Esophagus muscularis mucosa (tissue), 4 donors: ENCODE results near the gene GJE1.

Source experiments
- CTCF ChIP-seq, 3 experiments: fragments of 200-600 bp in 2 of 3; fragments of 450-650 bp in 1 of 3; sonication (generic) in 2 of 3; IDR thresholded peaks; one replicate each; pipeline ENCODE4 v1.5.1; 2017 to 2019; ENCODE audit warnings: antibody characterized with exemption in 3 of 3, mild to moderate bottlenecking in 2 of 3, moderate library complexity in 1 of 3
- EP300 ChIP-seq: sonication (generic); formaldehyde crosslinking; IDR thresholded peaks from one replicate; pipeline ENCODE4 v1.6.1; 2017; ENCODE audit warnings: antibody characterized with exemption
- POLR2A ChIP-seq: fragments of 450-650 bp; IDR thresholded peaks from one replicate; pipeline ENCODE4 v1.6.1; 2017; ENCODE audit warnings: antibody characterized with exemption, moderate library complexity, mild to moderate bottlenecking, low read depth

GRCh38 chr6:142155895-142156757 is 23.4 kb downstream of the GJE1 start:
- peak in 2 of 3 experiments; percentile 28 to 39 for TF ChIP-seq CTCF (IDR thresholded peaks at IDR 0.05)
- no peak for TF ChIP-seq POLR2A
- no peak for TF ChIP-seq EP300
